GM12872 (cell line): Measurements from ENCODE around the gene RHBDD3.

Source experiments
- TF ChIP-seq, protein P1 (sequence below): IDR thresholded peaks from 3 replicates; pipeline ENCODE4 v1.5.1; 2011; ENCODE audit warnings: low read depth, mild to moderate bottlenecking, low read length, moderate library complexity; ENCODE audit not compliant: insufficient read depth

Gene RHBDD3

GRCh38 chr22:29265929-29266328 is 1.9 kb downstream of the RHBDD3 start:
- TF ChIP-seq, protein P1, sequence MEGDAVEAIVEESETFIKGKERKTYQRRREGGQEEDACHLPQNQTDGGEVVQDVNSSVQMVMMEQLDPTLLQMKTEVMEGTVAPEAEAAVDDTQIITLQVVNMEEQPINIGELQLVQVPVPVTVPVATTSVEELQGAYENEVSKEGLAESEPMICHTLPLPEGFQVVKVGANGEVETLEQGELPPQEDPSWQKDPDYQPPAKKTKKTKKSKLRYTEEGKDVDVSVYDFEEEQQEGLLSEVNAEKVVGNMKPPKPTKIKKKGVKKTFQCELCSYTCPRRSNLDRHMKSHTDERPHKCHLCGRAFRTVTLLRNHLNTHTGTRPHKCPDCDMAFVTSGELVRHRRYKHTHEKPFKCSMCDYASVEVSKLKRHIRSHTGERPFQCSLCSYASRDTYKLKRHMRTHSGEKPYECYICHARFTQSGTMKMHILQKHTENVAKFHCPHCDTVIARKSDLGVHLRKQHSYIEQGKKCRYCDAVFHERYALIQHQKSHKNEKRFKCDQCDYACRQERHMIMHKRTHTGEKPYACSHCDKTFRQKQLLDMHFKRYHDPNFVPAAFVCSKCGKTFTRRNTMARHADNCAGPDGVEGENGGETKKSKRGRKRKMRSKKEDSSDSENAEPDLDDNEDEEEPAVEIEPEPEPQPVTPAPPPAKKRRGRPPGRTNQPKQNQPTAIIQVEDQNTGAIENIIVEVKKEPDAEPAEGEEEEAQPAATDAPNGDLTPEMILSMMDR: no peak

DNA sequence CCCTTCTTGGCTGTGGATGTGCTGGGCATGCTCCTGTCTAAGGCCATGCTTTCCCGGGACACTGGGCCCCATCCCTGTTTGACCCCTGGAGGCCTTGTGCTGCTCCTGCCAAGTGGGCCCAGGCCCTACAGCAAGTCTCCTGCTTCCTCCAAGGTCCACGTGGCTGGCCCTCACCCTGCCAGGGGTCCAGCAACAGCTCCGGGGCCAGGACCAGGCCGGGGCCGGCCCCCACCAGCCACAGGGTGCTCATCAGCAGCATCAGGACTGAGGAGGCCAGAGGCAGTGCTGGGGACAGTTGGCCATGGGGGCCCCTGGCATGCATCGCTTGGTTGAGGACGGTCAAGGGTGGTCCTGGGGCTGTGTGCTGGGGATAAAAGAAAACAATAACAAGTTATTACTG is 2.5 kb downstream of the RHBDD3 start:
- TF ChIP-seq, protein P1: no peak

DNA sequence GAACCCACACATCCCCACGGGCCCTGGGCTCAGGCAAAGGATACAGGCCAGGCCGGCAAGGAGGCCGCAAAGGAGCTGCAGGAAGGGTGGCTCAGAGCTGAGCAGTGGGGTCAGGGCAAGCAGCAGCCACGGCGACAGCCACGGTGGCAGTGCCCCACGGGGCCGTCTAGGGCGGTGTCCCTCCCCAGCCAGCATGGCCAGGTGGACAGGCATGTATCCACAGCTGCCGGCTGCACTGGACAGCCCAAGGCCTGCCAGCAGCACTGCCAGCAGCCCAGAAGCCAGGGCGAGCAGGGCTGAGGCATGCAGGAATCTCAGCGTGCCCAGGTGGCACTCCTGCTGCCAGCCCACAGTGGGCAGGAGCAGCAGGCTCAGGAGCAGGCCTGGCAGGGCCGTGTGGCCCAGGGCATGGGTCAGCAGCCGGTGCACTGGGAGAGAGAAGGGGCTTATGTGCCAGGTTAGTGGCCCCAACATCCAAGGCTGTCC is 3.9 kb downstream of the RHBDD3 start:
- TF ChIP-seq, protein P1: no peak

DNA sequence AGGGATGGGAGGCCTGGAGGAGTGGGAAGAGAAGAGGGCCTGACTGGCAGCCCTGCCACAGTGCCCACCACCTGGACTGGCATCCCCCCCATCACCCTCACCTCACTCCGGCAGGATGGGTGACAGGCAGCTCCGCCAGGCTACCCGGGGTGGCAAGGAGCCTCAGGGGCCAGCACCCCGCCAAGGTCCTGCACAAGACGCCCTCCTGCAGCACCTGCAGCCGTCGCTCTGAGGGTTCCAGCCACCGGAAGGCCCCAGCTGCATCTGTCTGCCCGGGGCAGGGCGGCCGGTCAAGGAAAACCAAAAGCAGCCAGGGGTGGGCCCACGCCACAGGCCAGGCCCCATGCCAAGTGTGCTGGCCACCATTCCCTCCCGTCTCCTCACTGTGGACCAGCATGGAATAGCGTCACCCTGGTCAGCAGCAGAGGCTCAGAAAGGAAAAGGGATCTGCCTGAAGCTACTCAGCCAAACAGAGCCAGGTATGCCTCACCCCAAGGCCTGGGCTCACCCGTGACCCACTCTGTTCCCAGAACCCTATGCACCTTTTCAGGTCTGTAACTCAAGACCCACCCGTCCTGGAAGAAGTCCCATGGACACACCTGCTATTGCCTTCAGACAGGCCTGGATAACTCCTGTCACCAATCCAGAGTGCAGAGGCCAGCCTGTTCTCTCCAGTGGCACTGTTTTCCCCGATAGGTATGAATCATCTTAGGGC is 7.0 kb downstream of the RHBDD3 start:
- TF ChIP-seq, protein P1: no peak

GRCh38 chr22:29260031-29260560 is 7.7 kb downstream of the RHBDD3 start:
- TF ChIP-seq, protein P1: no peak

DNA sequence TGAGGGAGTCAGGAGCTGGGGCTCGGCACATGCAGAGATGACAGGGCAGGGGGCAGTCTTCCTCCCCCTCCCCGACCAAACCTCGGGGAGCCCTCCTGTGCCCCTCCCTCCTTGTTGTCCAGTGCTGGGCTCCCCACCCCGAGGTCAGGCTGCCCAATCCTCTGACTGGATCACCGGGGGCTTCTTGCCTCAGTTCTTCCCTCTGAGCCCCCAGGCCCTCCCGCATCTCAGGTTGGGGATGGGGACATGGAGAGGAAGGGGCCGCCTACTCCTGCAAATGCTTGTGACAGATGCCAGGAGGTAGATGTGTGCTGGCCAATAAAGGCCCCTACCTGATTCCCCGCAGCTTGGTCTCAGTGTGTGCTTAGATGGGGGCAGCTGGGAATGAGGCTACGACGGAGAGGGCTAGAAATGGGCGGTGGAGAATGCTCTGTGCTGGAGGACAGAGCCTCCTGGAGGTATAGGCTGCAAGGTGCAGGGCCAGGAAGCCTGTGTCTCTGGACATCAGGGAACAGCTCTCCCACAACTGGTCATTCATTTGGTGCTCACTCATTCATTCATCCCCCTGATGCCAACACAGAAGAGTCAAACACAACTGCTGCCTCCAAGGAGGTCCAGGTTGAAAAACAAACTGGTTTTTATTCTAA is 8.4 kb downstream of the RHBDD3 start:
- TF ChIP-seq, protein P1: peak; percentile 12; the same call in 1 of the 3 replicates

DNA sequence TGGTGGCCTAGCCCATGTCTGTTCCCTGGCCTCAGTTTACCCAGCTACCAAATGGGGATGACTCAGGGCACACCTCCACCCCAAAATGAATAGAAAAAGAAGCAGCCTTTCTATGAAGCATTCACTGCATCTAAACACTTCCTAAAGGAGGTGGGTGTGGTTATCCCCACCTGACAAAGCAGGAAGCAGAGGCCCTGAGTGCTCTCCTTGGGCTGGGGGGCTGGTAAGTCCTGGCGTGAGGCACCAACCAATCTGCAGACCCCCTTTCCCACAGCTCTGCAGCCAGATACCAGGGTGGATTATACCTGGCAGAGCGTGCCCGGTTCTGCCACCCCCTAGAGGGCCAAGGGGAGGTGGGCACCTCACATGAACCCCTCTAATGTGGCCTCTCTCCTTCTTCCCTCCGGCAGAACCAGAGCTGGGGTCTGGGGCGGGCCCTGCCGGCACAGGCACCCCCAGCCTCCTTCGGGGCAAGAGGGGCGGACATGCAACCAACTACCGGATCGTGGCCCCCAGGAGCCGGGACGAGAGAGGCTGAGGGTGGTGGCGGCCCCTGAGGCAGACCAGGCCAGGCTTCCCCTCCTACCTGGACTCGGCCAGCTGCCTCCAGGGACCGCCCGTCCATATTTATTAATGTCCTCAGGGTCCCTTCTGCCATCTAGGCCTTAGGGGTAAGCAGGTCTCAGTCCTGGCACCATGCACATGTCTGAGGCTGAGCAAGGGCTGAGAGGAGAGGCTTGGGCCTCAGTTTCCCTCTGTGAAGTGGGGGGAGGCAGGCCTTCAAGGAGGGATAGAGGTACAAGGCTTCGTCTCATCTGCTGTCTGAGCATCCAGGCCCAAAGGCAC is 9.2 kb downstream of the RHBDD3 start:
- TF ChIP-seq, protein P1: no peak
